Measurements from ENCODE around the gene SAMD14.
A peak's percentile ranks its signal among the peaks of the same experiment; 100 is the strongest.

The SAMD14 gene

DNA sequence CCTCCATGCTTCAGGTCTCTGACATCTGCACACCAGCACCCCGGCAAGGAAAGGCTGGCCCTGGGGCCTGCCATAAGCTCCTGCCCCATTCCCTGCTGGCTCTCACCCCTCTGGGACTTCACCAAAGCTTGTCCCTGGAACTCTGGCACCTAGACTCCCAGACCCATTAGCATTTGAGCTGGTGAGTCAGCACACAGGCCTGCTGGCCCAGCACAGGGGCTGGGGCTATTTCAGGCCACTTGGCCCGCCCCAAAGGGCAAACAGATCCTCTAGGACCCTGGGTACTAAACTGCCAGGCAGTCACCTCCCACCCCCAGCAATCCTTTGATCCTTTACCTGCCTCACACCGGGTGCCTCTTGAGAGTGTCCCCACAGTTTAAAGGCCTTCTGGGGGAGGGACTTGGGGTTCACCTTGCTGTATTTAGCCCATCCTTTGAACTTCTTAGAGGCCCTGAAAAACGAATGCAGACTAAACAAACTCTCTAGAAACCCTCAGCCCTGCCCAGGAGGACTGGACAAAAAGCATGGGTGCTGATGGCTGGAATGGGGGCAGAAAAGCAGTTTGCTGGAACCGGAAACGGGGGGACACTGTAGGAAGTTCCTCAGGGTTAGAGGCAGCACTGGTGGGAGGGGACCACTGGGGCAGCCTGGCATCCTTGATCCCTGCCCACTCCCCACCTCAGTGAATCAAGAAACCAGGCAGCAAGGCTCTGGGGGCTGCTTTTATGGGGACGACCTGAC lies 3.2 kb upstream of the SAMD14 start:
- peaks cover 37% of the 10 kb centered on the region for H3K36me3 ChIP-seq (ENCODE audit: insufficient read depth, low read length)
- H3K27ac ChIP-seq (ENCODE audit: low read length) = no peak overlapping the region
- H3K9ac ChIP-seq (ENCODE audit: low read depth, low read length) = no peak overlapping the region
- DNase-seq = no peak
- peaks cover 9% of the 10 kb centered on the region for H3K27me3 ChIP-seq (ENCODE audit: insufficient read depth, low read length, poor library complexity)
- H3K4me2 ChIP-seq (ENCODE audit: insufficient read depth, low read length) = no peak overlapping the region
- peaks cover 22% of the 10 kb centered on the region for H4K20me1 ChIP-seq (ENCODE audit: insufficient read depth, low read length)
- H3K4me3 ChIP-seq (ENCODE audit: low read depth in 1 of 2, low read length in 2 of 2) = no peak overlapping the region
- H3K4me1 ChIP-seq (ENCODE audit: insufficient read depth, low read length) = no peaks in the 10 kb centered on the region
- no peaks in the 10 kb centered on the region for H3K79me2 ChIP-seq (ENCODE audit: insufficient read depth, low read length)
- TF ChIP-seq EZH2 (IDR thresholded peaks at IDR 0.05; ENCODE audit: borderline replicate concordance, low read depth, low read length, severe bottlenecking) = no peak
- no peak for TF ChIP-seq CTCF (IDR thresholded peaks at IDR 0.05; ENCODE audit: borderline replicate concordance, extremely low read depth, low read length, poor library complexity, severe bottlenecking)
- H3K9me3 ChIP-seq (ENCODE audit: insufficient read depth, low read length, severe bottlenecking) = no peaks in the 10 kb centered on the region
- ATAC-seq (ENCODE audit: insufficient read depth, low read depth) = no peak
- H2AFZ ChIP-seq (ENCODE audit: low read depth, low read length) = no peak overlapping the region

- H3K4me3 ChIP-seq (ENCODE audit: low read depth in 1 of 2, low read length in 2 of 2) = no peak overlapping the region
- no peak overlapping the region for H3K27ac ChIP-seq (ENCODE audit: low read length)
- H3K27me3 ChIP-seq (ENCODE audit: insufficient read depth, low read length, poor library complexity) = peaks cover 12% of the 10 kb centered on the region
- no peak overlapping the region for H3K4me2 ChIP-seq (ENCODE audit: insufficient read depth, low read length)
- ATAC-seq (ENCODE audit: insufficient read depth, low read depth) = peak; percentile 32; the same call in 1 of the 3 replicates
- no peak for TF ChIP-seq EZH2 (IDR thresholded peaks at IDR 0.05; ENCODE audit: borderline replicate concordance, low read depth, low read length, severe bottlenecking)
- TF ChIP-seq CTCF (IDR thresholded peaks at IDR 0.05; ENCODE audit: borderline replicate concordance, extremely low read depth, low read length, poor library complexity, severe bottlenecking) = no peak
- no peak for DNase-seq
- no peak overlapping the region for H3K9ac ChIP-seq (ENCODE audit: low read depth, low read length)
- no peaks in the 10 kb centered on the region for H3K9me3 ChIP-seq (ENCODE audit: insufficient read depth, low read length, severe bottlenecking)
- H2AFZ ChIP-seq (ENCODE audit: low read depth, low read length) = no peak overlapping the region
- H4K20me1 ChIP-seq (ENCODE audit: insufficient read depth, low read length) = peaks cover 15% of the 10 kb centered on the region; the same call in 1 of the 2 replicates
- no peaks in the 10 kb centered on the region for H3K4me1 ChIP-seq (ENCODE audit: insufficient read depth, low read length)
- no peaks in the 10 kb centered on the region for H3K79me2 ChIP-seq (ENCODE audit: insufficient read depth, low read length)
- peaks cover 27% of the 10 kb centered on the region for H3K36me3 ChIP-seq (ENCODE audit: insufficient read depth, low read length)
Observed at GRCh38 chr17:50132104-50132794, 2.3 kb upstream of the SAMD14 start.

DNA sequence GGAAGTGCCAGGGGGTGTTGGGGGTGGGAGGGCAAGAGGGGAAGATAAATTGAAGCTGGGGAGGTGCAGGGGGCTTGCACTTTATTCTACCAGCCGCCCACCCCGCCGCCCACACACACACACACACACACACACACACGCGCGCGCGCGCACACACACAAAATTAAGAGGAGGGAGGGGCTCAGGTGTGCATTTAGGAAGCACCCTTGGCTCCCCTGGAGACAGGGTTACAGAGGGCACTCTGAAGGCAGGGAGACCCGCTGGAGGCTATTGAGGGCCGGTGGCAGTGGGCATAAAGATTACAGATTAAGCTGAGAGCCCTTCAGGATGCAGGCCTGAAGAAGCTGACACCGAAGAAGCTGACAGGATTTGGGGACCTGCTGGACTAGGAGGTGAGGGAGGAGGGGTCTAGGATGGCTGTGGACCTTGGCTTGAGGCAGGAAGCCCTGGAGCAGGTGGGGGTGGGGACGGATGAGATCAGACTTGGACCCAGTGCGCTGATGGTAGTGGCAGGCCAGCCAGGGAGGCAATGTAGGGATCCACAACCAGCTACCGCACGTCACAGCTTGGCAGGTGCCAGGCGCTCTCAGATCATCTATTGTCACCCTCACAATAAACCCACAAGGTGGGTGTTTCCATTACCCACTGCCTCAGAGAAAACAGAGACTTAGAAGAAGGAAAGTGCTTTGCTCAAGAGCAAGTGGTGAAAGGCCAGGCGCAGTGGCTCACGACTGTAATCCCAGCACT lies 772 bp upstream of the SAMD14 start:
- Histone ChIP-seq H2AFZ (ENCODE audit: low read depth, low read length) (no peak overlapping the region), H3K4me3 (ENCODE audit: low read depth in 1 of 2, low read length in 2 of 2) (no peak overlapping the region), H3K36me3 (ENCODE audit: insufficient read depth, low read length) (peaks cover 12% of the 10 kb centered on the region), H3K27me3 (ENCODE audit: insufficient read depth, low read length, poor library complexity) (peaks cover 14% of the 10 kb centered on the region), H4K20me1 (ENCODE audit: insufficient read depth, low read length) (peaks cover 9% of the 10 kb centered on the region; the same call in 1 of the 2 replicates), H3K4me2 (ENCODE audit: insufficient read depth, low read length) (no peak overlapping the region), H3K9me3 (ENCODE audit: insufficient read depth, low read length, severe bottlenecking) (no peaks in the 10 kb centered on the region), H3K27ac (ENCODE audit: low read length) (no peak overlapping the region), H3K4me1 (ENCODE audit: insufficient read depth, low read length) (no peaks in the 10 kb centered on the region), H3K79me2 (ENCODE audit: insufficient read depth, low read length) (no peaks in the 10 kb centered on the region), H3K9ac (ENCODE audit: low read depth, low read length) (no peak overlapping the region)
- TF ChIP-seq EZH2 (IDR thresholded peaks at IDR 0.05; ENCODE audit: borderline replicate concordance, low read depth, low read length, severe bottlenecking) (no peak), CTCF (IDR thresholded peaks at IDR 0.05; ENCODE audit: borderline replicate concordance, extremely low read depth, low read length, poor library complexity, severe bottlenecking) (no peak)
- ATAC-seq (ENCODE audit: insufficient read depth, low read depth) (no peak), DNase-seq (no peak)

Data from DND-41 (cell line).